GM12864 (cell line): Measurements from ENCODE around the gene C14orf180.

Experiments used
- DNase-seq: peaks from one replicate; pipeline ENCODE4 v3.0.0-alpha.2; 2011; ENCODE audit warnings: low read depth
- H3K4me3 ChIP-seq: 2 replicates; pipeline ENCODE4 v1.5.1; 2011; ENCODE audit warnings: mild to moderate bottlenecking, low read depth, low read length, control low read depth
- TF ChIP-seq, protein P1 (sequence below): IDR thresholded peaks from 2 replicates; pipeline ENCODE4 v1.5.1; 2011; ENCODE audit warnings: low read depth, mild to moderate bottlenecking, moderate library complexity, low read length, control low read depth, inconsistent platforms; ENCODE audit errors: missing control alignments

C14orf180 gene

GRCh38 chr14:104571246-104571645 is 8.3 kb upstream of the C14orf180 start:
- no peak for DNase-seq
- no peak overlapping the region for H3K4me3 ChIP-seq
- TF ChIP-seq, protein P1, sequence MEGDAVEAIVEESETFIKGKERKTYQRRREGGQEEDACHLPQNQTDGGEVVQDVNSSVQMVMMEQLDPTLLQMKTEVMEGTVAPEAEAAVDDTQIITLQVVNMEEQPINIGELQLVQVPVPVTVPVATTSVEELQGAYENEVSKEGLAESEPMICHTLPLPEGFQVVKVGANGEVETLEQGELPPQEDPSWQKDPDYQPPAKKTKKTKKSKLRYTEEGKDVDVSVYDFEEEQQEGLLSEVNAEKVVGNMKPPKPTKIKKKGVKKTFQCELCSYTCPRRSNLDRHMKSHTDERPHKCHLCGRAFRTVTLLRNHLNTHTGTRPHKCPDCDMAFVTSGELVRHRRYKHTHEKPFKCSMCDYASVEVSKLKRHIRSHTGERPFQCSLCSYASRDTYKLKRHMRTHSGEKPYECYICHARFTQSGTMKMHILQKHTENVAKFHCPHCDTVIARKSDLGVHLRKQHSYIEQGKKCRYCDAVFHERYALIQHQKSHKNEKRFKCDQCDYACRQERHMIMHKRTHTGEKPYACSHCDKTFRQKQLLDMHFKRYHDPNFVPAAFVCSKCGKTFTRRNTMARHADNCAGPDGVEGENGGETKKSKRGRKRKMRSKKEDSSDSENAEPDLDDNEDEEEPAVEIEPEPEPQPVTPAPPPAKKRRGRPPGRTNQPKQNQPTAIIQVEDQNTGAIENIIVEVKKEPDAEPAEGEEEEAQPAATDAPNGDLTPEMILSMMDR = no peak

DNA sequence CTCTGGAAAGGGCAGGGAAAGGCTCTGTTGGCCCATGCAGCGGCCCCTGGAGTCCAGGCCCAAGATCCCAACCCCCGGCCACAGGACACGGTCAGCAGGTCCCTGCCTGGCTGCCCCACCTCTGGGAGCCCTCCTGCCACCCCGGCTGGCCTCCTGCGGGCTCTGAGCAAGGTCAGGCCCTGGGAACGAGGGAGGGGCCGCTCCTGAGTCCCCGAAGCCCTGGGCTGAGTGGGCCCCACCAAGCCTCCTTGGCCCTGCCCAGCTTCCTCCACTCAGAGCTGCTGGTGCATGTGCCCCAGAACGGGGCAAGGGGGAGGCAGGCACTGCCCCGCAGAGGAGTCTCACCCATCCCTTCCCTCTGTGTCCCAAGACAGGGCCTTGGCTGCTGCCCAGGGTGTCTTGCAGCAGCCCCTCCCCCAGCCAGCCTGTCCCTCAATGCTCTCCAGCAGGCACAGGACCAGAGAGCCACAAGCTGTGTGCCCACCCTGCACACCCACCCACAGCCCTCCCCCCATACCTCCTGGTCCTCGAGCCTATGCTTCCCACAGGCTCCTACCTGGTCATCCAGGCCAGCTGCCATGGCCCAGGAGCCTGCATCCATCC is 7.4 kb upstream of the C14orf180 start:
- DNase-seq = no peak
- H3K4me3 ChIP-seq = no peak overlapping the region
- TF ChIP-seq, protein P1 = no peak

DNA sequence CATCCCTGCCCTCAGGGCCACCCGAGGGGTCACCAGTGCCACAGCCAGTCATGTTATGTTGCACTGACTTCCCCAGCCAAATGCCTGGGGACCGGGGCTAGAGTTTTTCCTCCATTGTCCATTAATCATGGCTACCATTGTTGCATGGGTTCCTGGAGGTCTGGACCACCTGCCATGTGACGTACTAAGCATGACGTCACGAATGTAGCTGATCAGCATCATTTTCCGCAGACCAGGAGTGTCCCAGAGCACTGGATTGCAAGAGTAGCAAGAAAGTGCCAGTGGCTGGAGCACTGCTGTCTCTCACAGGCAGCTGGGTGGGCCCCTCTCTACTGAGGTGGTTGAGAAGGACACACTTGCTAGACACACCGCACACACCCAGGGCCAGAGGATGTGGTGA is 6.9 kb upstream of the C14orf180 start:
- no peak overlapping the region for H3K4me3 ChIP-seq
- TF ChIP-seq, protein P1 = no peak
- DNase-seq = no peak

DNA sequence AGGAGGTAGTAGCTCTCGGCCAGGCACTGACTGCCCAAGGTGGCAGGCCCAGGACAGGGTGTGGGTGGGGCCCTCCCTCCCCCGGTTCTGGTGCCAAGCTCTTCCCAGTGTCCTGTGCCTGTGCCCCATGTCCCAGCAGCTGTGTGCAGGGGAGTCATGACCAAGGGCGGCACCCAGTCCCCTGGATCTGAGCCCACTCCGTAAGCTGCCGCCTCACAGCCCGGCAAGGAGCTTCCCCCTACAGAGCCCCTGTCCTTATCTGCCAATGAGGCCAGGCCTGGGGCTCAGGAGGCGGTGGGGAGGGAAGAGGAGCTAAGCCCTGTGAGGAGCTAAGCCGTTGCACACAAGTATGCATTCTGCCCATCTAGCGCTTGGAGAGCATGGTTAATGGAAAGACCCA is 5.6 kb upstream of the C14orf180 start:
- DNase-seq = no peak
- TF ChIP-seq, protein P1 = no peak
- H3K4me3 ChIP-seq = no peak overlapping the region

DNA sequence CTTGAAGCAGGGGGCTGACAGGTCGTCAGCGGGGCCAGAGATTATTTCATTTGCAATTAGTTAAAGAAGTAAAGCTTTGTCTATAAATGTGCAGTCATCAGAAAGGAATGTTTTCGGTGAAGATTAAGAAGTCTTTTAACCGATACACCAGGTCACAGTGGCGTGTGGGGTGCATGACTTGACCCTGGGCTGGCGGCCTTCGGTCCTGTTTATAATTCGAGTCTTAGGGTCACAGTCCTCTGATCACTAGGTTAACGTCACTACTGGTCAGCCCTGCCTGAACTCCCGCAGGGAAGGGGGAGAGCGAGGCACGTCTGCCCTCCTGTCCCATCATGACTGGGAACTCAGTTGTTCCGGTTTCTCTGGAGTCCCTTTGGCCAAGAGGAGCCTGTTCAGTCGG is 5.0 kb upstream of the C14orf180 start:
- H3K4me3 ChIP-seq = no peak overlapping the region
- DNase-seq = no peak
- TF ChIP-seq, protein P1 = no peak

GRCh38 chr14:104574978-104575583 is 4.5 kb upstream of the C14orf180 start:
- H3K4me3 ChIP-seq = no peak overlapping the region
- TF ChIP-seq, protein P1 = no peak
- no peak for DNase-seq

DNA sequence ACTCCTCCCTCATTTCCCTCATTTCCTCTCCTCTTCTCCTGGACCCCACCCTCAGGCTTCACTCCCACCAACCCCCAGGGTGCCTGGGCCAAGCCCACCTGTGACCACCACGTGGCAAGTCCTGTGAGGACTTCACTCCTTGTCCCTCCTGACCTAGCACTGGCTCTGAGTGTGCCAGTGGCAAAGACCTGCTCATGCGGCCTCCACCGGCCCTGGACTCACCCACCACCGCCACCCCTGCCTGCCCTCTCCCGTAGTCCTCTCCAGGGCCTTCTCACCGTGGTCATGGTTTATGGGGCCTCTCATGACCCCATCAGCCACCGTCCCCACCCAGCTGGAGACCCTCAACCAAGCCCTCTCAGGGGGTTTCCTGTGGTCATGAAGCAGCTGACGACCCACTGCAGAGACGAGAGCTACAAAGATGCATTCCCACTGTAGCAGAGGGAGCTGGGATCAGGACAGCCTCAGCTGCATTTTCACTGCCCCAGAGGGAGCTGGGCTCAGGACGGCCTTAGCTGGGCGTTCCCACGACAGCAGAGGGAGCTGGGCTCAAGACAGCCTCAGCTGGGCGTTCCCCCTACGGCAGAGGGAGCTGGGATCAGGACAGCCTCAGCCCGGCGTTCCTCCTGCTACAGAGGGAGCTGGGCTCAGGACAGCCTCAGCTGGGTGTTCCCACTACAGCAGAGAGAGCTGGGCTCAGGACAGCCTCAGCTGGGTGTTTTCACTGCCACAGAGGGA is 3.2 kb upstream of the C14orf180 start:
- TF ChIP-seq, protein P1 = no peak
- DNase-seq = no peak
- no peak overlapping the region for H3K4me3 ChIP-seq
